Inflammatory macrophage treated with lipopolysaccharide for 4 hours (primary cell): Measurements from ENCODE around the gene BLMH.
"Not testable (repeated sequence)": the region's sequence is repeated elsewhere in the genome, so short reads cannot be mapped to it uniquely, and the experiment has no call there.

Experiments
- DNase-seq: peaks from one replicate; pipeline ENCODE4 v3.0.0-alpha.2; 2020

BLMH gene

DNA sequence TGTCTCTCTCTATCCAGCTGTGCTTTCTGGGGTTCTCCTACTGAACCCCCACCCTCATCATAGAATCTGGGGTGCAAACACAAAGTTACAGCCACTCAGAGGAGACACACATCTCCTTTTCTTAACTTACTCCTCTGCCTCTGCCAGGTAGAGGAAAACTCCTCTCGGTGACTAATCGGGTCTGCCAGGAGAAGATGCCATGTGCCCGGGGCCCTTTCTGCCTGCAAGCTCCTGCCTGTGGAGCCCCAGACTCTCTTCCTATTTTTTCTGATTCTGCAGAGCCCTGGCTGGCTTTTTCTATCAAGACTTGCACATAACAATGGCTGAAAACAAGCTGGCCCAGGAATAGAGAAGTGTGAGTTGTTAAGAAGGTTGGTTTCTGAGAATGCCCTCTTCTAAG is 66.6 kb downstream of the BLMH start:
- DNase-seq, result no peak

- DNase-seq, result no peak
Measured at GRCh38 chr17:30224419-30224960, 67.3 kb downstream of the BLMH start.

- DNase-seq, result no peak
Measured at GRCh38 chr17:30222721-30223175, 69.0 kb downstream of the BLMH start.

DNA sequence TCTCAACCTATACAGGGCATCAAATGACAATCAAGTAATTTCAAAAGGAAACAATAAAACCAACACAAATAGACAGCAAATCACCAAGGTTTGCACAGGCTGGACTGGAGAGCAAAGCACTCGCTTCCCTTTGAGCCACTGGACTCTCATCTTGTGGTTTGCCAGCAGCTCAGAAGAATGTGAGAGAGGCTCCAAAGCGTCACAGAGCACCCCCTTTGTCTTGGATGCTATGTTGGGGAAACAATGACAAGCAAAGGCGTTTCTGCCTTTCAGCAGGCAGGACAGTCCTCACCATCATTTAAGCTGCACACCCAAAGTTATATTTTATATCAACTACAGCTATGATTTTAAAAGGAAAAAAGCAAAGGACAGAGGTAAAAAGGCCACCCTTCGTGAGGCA is 69.5 kb downstream of the BLMH start:
- DNase-seq, result no peak

DNA sequence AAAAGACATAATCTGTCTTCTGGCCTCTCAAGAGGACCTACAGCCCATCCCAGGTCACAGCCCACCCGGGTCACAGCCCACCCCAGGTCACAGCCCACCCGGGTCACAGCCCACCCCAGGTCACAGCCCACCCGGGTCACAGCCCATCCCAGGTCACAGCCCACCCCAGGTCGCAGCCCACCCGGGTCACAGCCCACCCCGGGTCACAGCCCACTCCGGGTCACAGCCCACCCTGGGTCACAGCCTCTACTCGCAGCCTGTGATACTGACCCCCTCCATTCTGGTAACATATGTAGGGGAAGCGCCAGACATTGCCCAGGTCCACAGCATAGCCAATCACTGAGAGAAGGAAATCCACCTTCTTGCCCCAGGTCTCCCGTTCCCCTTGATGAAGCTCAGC is 70.4 kb downstream of the BLMH start:
- no peak for DNase-seq

GRCh38 chr17:30220414-30220813 is 71.3 kb downstream of the BLMH start:
- DNase-seq, result no peak

DNA sequence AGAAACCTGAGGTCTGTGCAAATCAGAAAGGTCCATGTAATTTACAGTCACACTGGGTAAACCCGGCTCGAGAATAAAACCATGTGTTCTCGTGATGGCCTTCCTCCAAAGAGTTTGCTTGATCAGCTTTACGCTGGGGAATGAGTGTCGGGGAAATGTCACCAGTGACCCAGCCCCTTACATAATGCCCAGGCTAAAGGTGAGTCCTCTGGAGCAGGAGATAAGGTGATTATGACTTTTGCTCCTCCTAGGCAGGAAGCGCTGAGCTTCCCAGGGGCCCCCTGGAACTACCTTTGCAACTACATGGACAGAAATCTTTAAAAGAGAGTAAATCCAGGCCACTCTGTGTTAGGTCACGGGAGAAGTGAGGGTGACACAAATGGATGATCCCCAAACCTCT is 71.9 kb downstream of the BLMH start:
- no peak for DNase-seq

- DNase-seq, result no peak
Measured at GRCh38 chr17:30219315-30219714, 72.4 kb downstream of the BLMH start.

DNA sequence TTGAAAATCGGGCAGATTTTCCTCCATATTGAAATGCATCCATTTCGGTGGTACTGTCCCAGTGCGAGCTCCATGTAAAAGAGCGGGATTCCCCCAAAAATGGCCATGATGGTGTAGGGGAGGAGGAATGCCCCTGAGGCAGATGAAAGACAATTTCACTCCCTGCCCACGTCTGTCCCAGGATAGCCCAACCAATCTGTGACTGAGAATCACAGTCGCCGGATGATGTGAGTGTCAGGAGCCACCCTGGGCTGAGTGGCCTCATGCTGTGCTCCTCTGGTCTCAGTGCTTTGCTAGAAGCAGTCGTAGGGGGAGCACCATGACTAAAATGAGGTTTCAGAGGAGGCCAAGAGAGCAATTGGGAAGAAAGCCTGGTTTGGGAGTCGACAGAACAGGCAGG is 72.9 kb downstream of the BLMH start:
- no peak for DNase-seq

- no peak for DNase-seq
Measured at GRCh38 chr17:30217746-30218245, 73.9 kb downstream of the BLMH start.

- no peak for DNase-seq
Measured at GRCh38 chr17:30217054-30217453, 74.7 kb downstream of the BLMH start.

DNA sequence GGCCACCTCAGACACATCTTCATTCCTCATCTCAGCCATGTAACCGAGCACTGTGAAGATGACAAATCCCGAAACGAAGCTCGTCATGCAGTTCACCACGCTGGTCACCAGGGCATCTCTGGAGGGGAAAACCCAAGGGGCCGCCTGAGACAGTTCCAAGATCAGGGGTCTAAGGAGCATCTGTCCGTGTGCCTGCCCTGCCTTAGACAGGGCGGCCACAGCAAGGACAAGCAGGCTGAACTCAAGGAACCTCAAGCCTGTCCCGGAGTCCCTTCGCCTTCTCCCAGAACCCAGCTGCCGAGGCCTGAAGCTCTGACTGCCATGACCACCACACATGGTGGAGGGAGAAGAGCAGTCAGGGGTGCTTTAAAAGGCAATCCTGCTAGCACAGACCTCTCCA is 79.0 kb downstream of the BLMH start:
- no peak for DNase-seq

- DNase-seq, result no peak
Measured at GRCh38 chr17:30211371-30211770, 80.4 kb downstream of the BLMH start.

GRCh38 chr17:30210901-30211300 is 80.8 kb downstream of the BLMH start:
- no peak for DNase-seq

- no peak for DNase-seq
Measured at GRCh38 chr17:30210366-30210765, 81.4 kb downstream of the BLMH start.

DNA sequence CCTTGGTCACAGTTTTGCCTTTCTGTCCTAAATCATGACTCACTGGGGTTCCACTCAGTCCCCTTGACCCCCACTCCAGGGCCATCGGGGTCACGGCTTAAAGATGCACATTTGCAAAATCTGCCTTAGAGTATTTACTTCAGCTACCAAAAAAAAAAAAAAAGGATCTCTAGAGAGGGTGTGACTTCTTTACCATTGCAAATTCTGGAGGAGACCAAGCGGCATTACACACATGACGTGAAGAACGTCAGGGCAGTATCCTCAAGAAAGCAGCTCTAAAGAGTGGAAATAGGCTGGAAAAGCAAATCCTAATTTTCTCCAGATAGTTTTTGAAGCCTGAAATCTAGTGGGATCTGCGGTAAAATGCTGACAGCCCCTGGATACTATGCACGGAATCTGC is 81.8 kb downstream of the BLMH start:
- no peak for DNase-seq

- DNase-seq, result peak; percentile 5
Measured at GRCh38 chr17:30208214-30208613, 83.5 kb downstream of the BLMH start.

GRCh38 chr17:30207655-30208054 is 84.1 kb downstream of the BLMH start:
- no peak for DNase-seq

DNA sequence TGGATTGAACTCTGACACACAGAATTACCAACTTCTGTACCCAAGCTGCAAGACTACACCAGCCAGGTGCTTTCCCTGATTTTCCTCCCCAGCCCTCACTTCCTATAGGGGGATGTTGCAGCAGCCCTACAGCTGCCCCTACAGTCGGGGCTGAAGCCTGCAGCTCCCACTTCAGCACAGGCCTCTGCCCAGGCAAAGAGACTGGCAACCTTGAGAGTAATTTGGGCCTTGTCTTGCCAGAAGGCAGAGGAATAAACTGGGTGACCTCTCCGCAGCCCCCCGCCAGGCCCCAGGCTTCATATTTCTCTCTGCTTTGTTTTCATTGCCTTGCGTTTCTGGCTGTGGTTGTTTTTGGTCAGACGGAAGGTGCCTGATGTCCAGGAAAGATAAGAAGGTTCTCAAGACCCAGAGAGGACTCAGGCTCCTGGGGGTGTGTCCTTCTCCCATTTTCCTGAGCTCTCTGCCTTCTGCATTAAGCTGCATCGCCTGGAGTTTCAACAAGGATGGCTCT is 88.2 kb downstream of the BLMH start:
- no peak for DNase-seq

- DNase-seq, result not testable (repeated sequence)
Measured at GRCh38 chr17:30200656-30201055, 91.1 kb downstream of the BLMH start.

- DNase-seq, result no peak
Measured at GRCh38 chr17:30200106-30200505, 91.6 kb downstream of the BLMH start.

DNA sequence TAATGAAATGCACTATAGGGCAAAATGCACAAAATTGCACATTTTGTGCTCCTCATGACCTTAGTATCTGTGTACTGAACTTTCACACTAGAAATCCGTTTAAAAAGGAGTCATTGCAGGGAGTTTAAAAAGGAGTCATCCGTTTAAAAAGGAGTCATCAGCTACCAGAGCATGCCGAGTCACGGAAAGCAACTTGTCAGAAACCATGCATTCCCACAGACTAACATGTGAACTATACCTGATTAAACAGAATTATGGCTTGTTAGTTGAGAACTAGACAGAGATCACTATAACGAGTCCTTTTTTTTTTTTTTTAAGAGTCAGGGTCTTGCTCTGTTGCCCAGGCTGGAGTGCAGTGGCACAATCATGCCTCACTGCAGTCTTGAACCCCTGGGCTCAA is 92.1 kb downstream of the BLMH start:
- no peak for DNase-seq
